HL-60 (cell line): Measurements from ENCODE around the gene ITFG1.

Source experiments
- CTCF ChIP-seq: IDR thresholded peaks from one replicate; pipeline ENCODE4 v1.5.1; 2011; ENCODE audit warnings: low read length, control low read depth, inconsistent platforms; ENCODE audit not compliant: insufficient read depth
- REST ChIP-seq: IDR thresholded peaks from 2 replicates; pipeline ENCODE4 v1.6.1; 2012; ENCODE audit warnings: low read depth; ENCODE audit not compliant: insufficient replicate concordance

GRCh38 chr16:47142821-47143676, 317.8 kb downstream of the ITFG1 start:
- TF ChIP-seq REST (peak; percentile 31), CTCF (peak; percentile 59)
